Measurements from ENCODE around the gene CCL22.
"Not testable (repeated sequence)": the region's sequence is repeated elsewhere in the genome, so short reads cannot be mapped to it uniquely, and the experiment has no call there.

CCL22 gene, protein sequence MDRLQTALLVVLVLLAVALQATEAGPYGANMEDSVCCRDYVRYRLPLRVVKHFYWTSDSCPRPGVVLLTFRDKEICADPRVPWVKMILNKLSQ

DNA sequence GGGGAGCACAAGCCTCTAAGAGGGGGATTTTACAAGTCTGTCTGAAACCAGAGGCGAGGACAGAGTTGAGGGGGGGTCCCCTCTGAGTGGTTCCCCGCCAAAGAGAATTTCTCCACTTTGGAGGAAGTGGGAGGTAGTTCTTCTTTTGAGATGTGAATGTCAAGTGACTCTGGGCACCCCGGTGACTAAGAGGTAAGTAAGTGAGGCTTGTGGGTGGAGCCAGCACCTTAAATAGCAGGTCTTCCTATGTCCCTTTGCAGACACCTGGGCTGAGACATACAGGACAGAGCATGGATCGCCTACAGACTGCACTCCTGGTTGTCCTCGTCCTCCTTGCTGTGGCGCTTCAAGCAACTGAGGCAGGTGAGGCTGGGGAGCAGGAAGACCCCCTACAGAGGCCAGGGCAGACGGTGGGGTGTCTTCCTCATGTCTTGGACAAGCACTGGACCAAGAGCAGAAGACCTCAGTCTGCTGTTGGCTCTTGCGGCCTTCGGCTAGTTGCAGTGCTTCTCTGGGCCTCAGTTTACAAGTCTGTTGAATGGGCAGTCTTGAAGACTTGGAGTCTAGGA, at the start of gene CCL22:
Gene CCL22 (plus strand): TSS at position 257 of the 569 bp plus-strand sequence. CDS start 34 bp downstream, at position 291.
- no peak for DNase-seq

DNA sequence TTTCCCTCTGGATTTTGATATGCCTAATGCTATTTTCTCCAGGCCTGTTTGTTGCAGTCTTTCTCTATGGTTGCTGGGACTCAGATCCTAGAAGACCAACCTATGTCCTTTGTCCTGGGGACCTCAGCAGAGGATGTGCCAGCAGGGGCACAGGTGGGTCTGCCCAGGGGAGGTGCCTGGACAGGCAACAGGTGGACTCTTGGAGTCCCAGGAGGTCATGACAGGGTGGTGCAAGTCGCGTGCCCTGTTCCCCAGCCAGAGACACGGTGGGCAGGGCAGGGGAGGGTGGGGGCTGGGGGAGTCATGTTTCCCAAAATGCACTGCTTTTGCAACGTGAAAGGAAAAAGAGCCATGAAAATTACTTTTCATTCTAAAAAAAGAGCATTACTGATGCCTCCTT, 47.8 kb upstream of the CCL22 start:
- DNase-seq: no peak

DNA sequence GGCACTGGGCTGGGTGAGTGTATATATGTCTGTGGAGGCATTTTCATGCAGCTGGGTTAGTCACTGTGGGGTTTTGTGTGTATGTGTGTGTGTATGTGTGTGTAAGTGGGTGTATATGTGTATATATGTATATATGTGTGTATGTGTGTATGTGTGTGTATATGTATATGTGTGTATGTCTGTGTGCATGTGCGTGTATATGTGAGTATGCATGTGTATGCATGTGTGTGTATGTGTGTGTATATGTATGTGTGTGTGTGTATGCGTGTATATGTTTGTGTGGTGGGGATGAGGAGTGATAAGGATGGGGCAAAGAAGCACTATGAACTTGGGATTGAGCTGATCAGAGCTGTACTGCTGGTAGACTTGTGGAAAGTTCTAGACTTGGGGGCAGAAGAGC, 45.1 kb upstream of the CCL22 start:
- no peak for DNase-seq

DNA sequence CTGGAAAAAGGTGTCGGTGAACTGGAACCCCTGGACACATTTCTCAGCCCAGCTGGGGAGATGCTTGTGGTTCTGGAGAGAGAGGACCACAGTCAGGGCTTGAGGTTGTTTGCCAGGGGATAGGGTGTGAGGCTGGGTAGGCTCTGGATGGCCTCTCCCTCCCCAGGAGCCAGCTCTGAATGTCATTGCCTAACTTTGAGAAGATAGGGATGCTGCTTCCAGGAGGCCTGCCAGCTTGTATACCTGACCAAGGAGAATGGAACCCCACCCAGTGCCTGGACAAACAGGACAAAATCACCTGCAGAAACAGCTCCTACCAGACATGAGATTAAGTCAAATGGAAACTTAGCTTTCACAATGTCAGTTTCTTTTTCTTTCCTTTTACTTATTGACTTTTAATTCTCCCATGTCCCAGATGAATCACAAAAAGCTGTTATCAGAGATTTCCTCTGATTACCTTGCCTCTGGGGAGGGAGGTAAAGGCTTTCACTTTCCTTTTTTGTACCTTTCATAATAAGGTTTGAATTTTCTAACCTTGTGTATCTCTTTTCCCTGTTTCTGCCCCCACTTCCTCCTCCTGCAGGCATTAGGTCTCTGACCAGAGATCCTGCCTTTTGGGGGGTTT, 44.3 kb upstream of the CCL22 start:
- no peak for DNase-seq

DNA sequence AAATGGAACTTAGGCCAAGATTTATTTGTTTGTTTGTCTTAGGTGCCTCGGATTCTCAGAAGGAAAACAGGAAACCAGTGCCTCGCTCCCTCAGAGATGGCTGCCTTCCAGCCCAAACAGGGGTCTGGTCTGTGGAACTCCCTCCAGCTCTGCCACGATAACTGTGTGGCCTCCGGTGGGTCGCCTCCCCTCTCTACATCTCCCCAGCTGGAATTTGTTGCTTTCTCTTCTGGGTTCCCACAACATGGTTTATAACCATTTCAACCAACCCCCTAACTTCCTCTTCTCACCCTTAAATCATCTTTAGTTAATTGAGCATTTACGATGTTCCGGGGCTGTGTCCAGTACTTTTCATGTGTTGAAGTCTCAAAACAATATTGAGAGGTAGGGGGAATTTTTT, 43.2 kb upstream of the CCL22 start:
- DNase-seq: no peak

DNA sequence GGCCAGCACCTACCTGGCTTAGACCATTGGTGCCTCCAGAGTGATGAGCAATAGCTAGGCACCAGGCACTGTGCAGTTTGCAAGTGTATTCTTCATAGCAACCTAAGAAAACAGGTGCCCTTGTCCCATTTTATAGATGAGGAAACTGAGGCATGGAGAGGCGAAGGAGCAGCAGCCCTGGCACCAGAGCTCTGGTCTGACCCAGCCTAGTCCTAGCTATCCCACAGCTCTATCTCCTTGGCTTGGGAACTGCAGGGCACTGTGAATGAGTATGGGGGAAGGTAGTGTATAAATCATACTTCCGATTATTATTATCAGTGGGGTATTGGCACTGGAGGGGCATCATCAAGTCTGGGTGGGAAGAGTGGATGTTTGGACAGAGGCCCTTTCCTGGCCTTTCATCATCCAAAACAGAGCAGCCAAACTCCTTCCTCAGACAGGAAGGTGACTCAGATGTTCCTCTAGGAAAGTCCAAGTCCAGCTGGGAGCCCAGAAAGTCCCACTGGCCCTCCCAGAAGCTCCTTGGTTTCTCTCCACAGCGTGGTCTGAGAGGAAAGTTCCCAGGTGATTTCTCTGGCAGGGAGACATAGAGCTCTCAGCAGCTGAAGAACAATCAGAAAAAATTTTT, 42.1 kb upstream of the CCL22 start:
- no peak for DNase-seq

DNA sequence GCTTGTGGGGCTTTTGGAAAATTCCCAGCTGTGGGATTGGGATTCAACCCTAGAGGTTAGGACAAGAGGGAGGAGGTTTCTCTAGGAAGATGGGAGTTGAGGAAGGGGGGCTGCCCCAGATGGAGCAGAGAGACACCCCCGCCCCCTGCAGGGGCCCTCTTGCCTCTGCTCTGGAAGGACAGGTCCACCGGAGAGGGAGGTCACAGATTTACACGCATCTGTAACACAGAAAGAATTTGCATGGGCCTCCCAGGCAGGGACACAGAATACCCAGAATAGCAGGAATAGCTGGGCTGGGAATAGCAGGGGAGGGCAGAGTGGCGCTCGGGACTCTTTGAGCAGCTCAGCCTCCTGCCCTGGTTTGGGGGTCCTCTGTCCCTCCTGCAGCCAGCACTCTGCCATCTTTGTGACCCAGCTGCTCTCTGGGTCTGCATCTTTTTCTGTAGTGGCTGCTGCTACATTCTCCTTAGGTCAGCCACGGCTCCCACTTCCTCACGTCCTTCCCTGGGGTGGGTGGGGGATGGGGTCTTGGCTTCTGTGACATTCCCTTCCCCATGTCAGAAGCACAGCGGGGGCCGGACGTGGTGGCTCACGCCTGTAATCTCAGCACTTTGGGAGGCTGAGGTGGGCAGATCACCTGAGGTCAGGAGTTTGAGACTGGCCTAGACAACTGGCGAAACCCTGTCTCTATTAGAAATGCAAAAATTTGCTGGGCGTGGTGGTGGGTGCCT, 40.2 kb upstream of the CCL22 start:
- no peak for DNase-seq

DNA sequence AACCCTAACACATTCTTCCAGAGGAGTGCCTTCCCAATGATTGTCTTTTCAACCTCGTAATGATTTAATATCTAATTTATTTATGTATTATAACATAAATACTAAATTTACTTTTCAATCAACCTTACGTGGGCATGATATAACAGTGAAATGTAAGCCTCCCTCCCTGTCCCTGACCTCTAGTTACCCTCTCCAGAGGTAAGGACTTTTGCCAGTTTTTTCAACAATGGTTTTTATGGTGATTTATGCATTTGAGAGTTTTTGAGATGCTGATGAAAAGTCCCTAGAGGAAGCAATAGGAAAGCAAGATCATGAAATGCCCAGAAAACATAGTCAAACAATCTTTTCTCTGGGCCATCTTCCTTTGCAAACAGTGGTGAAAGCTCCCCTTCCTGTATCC, 38.9 kb upstream of the CCL22 start:
- no peak for DNase-seq

DNA sequence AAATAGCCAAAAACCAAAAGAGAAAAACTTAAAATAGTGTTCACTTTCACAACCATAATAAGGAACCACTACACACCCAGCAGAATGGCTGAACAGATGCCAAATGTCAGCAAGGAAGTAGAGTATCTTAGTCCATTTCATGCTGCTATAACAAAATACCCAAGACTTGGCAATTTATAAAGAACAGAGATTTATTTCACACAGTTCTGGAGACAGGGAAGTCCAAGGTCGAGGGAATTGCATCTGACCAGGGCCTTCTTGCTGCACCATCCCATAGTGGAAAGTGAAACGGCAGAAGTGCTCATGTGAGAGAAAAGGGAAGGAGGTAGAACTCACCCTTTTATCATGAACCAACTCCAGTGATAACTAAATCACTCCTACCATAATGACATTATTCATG, 33.8 kb upstream of the CCL22 start:
- DNase-seq: no peak

DNA sequence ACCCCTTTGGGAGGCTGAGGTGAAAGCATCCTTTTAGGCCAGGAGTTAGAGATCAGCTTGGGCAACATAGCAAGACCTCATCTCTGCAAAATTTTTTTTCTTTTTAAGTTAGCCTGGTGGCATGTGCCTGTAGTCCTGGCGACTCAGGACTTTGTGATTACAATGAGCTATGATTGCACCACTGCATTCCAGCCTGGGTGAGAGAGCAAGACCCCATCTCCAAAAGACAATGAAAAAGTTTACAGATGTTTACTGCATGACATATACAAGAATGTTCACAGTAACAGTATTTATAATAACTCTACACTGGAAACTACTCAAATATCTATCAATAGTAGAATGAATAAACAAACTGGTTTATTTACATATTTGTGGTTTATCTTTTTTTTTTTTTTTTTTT, 33.1 kb upstream of the CCL22 start:
- no peak for DNase-seq

DNA sequence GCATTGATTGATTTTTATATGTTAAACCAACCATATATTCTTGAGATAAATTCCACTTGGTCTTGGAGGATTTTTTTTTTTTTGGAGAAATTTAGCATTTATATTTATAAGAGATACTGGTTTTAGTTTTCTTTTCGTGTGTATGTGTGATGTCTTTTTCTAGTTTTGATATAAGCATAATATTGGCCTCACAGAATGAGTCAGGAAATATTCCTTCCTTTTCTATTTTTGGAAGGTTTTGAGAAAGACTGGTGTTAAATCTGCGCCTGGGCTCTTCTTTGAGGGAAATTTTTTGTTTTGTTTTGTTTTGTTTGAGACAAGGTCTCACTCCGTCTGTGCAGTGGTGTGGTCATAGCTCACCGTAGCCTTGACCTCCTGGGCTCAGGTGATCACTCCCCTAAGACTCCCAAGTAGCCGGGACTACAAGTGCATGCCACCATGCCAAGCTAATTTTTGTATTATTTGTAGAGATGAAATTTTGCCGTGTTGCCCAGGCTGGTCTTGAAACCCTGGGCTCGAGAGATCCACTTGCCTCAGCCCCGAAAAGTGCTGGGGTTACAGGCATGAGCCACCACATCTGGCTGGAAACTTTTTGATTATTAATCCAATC, 28.8 kb upstream of the CCL22 start:
- no peak for DNase-seq

DNA sequence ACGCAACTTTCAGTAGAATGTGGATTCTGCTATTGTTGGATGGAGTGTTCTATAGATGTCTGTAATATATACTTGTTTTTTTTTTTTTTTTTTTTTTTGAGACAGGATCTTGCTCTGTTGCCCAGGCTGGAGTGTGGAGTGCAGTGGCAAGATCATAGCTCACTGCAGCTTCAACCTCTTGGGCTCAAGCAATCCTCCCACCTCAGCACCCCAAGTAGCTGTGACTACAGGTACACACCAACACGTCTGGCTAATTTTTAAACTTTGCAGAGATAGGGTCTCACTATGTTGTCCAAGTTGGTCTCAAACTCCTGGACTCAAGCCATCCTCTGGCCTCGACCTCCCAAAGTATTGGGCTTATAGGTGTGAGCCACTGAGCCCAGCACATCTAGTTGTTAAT, 27.2 kb upstream of the CCL22 start:
- DNase-seq: no peak

DNA sequence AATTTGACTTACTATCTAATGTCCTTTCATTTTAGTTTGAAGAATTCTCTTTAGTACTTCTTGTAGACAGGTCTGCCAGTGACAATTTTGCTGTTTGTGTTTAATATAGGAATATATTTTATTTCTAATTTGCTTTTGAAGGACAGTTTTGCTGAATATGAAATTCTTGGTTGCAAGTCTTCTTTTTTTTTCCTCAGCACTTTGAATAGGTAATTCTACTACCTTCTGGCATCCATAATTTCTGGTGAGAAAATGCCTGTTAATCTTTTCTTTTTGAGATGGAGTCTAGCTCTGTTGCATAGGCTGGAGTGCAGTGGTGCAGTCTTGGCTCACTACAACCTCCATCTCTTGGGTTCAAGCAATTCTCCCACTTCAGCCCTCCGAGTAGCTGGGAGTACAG, 25.2 kb upstream of the CCL22 start:
- DNase-seq: no peak

DNA sequence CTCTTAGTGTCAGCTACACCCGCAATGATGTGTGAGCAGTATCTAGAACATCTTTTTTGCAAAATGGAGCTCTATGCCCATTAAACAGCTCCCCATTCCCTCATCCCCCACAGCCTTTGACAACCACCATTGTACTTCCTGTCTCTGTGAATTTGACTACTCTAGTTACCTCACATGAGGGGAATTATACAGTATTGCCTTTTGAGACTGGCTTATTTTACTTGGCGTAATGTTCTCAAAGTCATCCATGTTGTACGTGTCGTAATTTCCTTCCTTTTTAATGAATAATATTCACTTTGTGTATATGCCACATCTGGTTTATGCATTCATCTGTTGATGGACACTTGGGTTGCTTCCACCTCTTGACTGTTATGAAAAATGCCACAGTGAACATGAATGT, 23.2 kb upstream of the CCL22 start:
- DNase-seq: no peak

DNA sequence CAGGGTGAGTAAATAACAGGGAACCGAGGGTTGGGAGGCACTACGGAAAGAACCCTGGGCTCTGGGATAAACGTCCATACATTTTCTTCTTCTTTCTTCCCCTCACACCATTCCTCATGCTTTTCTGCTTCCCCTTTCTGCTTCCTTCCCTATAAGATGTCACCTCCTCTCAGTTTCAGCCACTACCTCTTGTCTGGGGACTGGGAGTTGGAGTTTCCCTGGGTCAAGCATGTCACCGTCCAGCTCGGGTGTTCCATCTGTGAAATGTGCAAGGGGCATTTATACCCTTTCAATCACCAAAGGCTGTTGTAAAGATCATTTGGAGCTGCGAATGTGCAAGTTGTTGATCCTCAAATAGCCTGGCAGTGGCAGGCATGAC, 17.5 kb upstream of the CCL22 start:
- no peak for DNase-seq

DNA sequence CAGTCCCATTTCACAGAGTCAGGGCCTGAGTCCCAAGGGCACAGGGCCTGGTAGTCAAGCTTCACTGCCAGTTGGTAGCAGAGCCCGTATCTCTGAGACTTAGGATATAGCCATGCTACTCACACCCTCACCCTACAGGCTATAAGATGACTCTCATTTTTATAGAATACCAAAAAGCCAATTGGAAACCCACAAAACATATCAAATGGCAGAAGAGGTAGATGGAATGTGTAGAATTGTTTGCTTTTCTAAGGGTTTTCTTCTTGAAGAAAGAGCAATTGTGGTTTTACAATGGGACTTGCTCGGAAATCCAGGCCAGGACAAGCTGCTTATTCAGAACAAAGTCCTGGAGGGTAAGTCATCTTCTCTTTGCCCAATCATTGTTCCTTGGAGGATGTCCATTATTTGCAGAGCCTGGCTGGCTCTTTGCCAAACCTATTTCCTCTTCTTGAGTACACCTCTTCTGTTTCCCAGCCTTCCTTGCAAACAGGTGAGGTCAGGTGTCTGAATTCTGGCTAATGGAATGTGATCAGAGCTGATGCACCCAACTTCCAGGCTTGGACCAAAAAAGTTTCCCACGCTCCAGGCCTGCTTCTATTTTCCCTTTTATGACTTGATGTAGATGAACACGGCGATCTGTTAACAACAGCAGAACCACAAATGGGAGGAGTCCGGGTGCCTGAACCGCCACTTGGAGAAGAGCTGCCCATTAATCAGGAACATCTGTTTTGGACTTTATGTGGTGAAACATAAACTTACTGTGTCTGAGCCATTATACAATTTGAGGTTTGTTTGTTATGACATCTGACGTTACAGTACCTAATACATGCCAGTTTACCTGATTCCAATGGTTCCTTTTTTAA, 16.9 kb upstream of the CCL22 start:
- DNase-seq: no peak

DNA sequence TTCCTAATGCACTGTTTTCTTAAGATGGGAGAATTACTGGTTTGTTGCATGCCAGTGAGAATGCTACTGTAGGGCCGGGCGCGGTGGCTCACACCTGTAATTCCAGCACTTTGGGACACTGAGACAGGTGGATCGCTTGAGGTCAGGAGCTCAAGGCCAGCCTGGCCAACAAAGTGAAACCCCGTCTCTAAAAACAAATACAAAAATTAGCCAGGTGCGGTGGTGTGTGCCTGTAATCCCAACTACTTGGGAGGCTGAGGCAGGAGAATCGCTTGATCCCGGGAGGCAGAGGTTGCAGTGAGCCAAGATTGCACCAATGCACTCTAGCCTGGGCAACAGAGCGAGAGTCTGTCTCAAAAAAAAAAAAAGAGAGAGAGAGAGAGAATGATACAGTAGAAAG, 16.0 kb upstream of the CCL22 start:
- not testable (repeated sequence) for DNase-seq

DNA sequence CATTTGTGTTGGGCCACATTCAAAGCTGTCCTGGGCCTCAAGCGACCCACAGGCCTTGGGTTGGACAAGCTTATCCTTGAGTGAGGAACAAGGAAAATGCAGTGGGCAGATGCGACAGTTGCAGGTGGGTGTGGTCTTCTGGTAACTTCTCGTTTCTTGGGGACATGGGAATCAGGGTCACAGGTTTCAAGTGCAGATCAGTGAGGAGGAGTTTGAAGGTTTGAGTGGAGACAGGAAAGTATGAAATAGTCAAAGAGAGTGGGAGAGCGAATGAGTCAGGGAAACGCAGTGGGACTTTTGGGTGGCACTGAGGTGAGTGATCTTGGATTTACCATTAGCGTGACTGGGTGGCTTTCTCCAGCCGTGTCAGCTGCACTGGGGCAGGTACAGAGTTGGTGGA, 15.4 kb upstream of the CCL22 start:
- DNase-seq: no peak

DNA sequence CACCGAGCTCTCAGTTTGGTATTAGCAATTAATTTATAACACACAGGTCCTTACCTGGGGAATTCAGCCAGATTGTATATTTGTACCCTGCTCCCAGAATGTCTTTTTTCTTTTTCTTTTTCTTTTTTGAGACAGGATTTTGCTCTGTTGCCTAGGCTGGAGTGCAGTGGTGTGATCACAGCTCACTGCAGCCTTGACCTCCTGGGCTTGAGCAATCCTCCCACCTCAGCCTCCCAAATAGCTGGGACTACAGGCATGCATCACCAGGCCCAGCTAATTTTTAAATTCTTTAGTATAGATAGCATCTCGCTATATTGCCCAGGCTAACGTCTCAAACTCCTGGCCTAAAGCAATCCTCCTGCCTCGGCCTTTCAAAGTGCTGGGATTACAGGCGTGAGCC, 14.5 kb upstream of the CCL22 start:
- DNase-seq: not testable (repeated sequence)

DNA sequence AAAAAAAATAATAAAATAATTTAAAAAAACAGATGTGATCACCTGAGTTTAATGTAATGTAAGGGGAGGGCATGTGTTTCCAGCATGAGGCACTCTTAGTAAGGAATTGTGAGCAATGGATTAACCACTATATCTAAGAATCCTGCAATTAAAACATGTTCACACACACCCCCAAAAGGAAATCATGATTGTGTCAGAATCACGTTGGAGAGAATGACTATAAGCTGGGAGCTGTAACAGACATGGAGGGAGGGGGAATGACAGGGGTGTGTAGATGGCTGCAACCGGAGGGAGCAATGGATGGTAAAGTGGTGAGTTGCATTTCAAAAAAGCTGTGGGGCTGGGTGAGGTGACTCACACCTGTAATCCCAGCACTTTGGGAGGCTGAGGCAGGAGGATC, 13.6 kb upstream of the CCL22 start:
- DNase-seq: no peak

DNA sequence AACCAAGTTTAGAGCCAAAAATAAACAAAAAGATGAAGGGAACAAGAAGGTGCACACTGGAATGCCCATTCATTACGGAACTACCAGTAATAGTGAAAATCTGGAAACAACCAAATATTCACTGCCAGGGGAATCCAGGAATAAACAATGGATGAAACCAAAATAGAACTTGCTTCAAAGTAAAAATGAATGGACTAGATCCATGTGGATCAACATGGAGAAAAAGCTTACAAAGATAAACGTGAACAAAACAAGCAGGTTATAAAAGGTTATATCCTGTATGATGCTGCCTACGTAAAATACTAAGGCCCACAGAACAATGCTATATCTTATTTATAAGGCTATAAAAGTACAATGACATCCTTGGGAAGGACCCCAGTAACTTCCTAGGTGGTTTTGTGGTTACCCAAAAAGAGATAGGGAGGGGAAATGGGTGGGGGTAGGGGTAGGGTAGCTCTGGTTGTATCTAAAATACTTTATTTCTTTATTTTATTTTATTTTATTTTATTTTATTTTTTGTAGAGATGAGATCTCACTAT, 12.8 kb upstream of the CCL22 start:
- no peak for DNase-seq

DNA sequence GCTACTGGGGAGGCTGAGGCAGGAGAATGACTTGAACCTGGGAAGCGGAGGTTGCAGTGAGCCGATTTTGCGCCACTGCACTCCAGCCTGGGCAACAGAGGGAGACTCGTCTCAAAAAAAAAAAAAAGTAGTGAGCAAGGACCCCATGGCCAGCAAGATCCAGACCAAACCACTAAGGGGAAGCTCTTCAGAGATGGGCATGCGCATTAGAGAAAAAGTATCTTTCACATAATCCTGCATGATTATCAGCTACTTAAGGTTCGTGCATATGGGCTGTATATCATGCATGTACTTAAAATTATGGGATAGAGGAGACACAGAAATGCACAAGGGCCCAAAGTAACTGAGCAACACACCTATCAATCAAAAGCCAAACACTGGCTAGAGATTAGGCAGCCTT, 10.7 kb upstream of the CCL22 start:
- no peak for DNase-seq

All from NCI-H1417 treated with DMSO at 0.1 percent for 48 hours (cell line).